ENCODE results near the gene VPS54.
A peak's percentile ranks its signal among the peaks of the same experiment; 100 is the strongest.

The VPS54 gene

DNA sequence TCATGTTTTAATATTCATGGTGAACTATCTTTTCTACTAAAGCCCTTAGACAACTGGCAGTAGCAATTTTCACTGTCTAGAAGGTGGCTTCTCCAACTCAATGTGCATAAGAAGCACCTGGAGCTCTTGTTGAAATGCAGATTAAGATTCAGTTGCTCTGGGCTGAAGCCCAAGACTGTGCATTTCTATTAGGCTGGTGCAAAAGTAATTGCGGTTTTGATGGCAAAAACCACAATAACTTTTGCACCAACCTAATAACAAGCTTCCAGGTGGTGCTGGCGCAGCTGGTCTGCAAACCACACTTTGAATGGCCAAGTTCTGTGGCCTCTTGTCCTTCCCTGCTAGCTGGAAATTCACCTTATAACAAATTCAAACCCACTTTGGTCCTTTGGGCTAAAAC is 26.7 kb upstream of the VPS54 start:
- Mint-ChIP-seq H3K36me3 (ENCODE audit: low read depth) (no peaks in the 10 kb centered on the region), H3K27ac (no peak overlapping the region), H3K27me3 (ENCODE audit: low read depth, poor library complexity) (peaks cover 14% of the 10 kb centered on the region), H3K4me3 (no peak overlapping the region), H3K4me1 (peaks cover 6% of the 10 kb centered on the region), H3K9me3 (peaks cover 8% of the 10 kb centered on the region)
- DNase-seq: no peak
- TF ChIP-seq, protein P1, sequence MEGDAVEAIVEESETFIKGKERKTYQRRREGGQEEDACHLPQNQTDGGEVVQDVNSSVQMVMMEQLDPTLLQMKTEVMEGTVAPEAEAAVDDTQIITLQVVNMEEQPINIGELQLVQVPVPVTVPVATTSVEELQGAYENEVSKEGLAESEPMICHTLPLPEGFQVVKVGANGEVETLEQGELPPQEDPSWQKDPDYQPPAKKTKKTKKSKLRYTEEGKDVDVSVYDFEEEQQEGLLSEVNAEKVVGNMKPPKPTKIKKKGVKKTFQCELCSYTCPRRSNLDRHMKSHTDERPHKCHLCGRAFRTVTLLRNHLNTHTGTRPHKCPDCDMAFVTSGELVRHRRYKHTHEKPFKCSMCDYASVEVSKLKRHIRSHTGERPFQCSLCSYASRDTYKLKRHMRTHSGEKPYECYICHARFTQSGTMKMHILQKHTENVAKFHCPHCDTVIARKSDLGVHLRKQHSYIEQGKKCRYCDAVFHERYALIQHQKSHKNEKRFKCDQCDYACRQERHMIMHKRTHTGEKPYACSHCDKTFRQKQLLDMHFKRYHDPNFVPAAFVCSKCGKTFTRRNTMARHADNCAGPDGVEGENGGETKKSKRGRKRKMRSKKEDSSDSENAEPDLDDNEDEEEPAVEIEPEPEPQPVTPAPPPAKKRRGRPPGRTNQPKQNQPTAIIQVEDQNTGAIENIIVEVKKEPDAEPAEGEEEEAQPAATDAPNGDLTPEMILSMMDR (IDR thresholded peaks at IDR 0.05): no peak

DNA sequence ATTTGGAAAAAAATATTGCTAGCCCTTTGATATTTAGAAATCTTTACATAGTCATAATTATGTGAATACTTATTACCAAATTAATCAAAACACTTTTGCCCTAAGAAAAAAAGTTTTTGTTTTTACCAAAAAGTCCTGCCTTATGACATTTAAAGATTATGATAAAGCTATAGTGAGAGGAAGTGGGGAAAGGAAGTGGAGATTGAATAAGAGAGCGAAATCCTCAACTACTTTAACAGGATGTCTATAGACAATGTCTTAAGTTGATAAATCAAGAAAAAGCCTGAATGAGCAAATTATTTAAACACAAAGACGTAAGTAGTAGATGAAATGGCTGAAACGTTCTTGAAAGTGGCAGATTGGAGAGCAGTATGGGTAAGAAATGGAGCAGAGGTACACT is 20.9 kb upstream of the VPS54 start:
- TF ChIP-seq, protein P1 (IDR thresholded peaks at IDR 0.05): no peak
- H3K4me1 Mint-ChIP-seq: peaks cover 13% of the 10 kb centered on the region
- no peak for DNase-seq
- H3K4me3 Mint-ChIP-seq: no peak overlapping the region
- H3K36me3 Mint-ChIP-seq (ENCODE audit: low read depth): no peaks in the 10 kb centered on the region
- H3K27ac Mint-ChIP-seq: no peak overlapping the region
- peaks cover 8% of the 10 kb centered on the region for H3K27me3 Mint-ChIP-seq (ENCODE audit: low read depth, poor library complexity)
- H3K9me3 Mint-ChIP-seq: peaks cover 11% of the 10 kb centered on the region

DNA sequence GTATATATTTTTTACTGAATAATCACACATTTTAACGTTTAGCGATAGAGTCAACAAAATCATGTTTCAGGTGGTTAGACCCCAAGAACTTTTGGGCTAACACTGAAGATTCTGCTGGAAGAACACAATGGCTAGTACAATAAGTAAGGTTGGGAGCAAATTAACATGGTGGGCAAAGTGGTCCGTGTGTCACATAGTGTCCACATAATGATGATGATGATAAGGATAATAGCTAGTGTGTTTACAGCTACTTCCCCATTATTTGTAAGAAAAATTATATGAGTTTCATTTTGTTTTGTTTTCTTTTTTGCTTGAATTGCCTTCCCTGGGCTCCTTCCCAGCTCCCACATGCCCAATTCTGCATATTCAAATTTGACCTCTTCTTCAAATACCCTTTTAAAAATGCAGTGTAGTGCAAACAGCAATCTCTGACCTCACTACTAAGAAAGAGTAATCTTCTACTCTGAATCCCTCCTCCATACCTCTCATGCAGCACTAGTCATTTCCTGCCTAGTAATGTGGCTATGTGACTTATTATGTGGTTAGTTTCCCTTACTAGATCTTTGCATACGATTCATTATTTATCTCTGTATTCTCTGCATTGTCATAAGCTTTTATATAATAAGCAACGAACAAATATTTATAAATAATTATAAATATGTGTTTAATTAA is 16.9 kb upstream of the VPS54 start:
- H3K4me3 Mint-ChIP-seq: no peak overlapping the region
- no peak for DNase-seq
- peaks cover 6% of the 10 kb centered on the region for H3K27me3 Mint-ChIP-seq (ENCODE audit: low read depth, poor library complexity)
- H3K4me1 Mint-ChIP-seq: peaks cover 18% of the 10 kb centered on the region
- TF ChIP-seq, protein P1 (IDR thresholded peaks at IDR 0.05): no peak
- no peaks in the 10 kb centered on the region for H3K36me3 Mint-ChIP-seq (ENCODE audit: low read depth)
- H3K9me3 Mint-ChIP-seq: peaks cover 3% of the 10 kb centered on the region
- H3K27ac Mint-ChIP-seq: no peak overlapping the region

DNA sequence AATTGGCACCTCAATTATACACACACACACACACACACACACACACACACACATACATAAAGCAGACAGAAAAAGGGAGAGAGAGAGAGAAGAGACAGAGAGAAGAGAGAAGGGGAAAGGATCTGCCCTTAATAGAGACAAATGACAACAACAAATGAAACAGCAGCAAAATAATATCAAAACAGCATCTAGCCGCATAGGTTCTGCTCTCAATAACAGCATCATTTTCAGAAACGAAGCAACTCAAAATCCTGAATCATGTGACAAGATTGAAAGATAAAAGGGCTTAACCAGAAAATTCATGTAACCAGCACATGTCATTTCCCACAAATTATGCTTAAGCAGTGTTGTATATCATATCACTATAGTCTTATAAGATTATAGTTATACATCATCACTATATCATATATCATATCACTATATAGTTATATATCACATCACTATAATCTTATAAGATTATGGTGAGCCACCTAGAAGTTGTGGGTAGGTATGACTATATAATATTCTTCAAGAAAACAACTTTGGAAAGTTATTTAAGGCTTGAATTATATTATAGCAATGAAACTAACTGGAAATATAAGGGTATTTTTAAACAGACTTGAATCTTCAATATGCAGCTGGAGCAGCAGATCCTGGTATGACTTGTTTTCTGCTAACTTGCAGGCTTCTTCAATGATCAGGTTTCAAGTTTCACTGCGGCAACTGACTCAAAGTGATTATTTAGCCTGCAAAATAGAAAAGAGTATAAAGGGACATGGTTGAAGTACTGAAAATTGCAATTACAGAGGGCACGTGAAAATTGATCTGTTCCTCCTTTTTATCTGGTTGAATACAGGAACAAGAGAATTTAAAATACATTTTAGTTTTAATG is 16.1 kb upstream of the VPS54 start:
- Mint-ChIP-seq H3K4me1 (peaks cover 18% of the 10 kb centered on the region), H3K36me3 (ENCODE audit: low read depth) (no peaks in the 10 kb centered on the region), H3K27ac (peak overlapping the region; percentile 6), H3K27me3 (ENCODE audit: low read depth, poor library complexity) (no peaks in the 10 kb centered on the region), H3K4me3 (no peak overlapping the region), H3K9me3 (peaks cover 3% of the 10 kb centered on the region)
- TF ChIP-seq, protein P1 (IDR thresholded peaks at IDR 0.05): no peak
- no peak for DNase-seq

DNA sequence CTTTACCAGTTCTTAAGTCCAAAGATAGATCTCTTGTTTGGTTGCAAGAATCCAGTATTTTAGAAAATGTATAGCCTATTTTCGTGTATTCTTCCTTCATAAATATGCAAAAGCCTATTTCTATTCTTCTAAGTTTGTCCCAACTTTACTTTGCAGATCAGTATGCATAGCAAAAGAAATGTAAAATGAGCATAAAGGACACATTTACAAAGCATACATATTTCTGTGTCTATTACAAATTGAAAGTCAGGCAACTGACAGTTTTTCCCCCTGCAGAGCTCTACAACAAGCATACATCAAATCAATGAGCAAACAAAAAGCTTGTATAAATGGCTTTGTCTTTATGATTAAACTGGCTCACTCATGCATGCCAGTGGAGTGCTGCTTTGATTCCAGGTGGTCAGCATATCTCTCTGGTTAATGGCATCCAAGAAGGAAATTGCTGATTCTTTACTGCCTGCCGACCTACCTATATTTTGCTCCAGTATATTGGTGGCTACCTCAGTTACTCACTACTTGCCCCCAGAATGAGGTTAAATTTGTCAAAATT is 10.0 kb upstream of the VPS54 start:
- Mint-ChIP-seq H3K27me3 (ENCODE audit: low read depth, poor library complexity) (peaks cover 3% of the 10 kb centered on the region), H3K27ac (no peak overlapping the region), H3K9me3 (no peaks in the 10 kb centered on the region), H3K36me3 (ENCODE audit: low read depth) (no peaks in the 10 kb centered on the region), H3K4me1 (no peaks in the 10 kb centered on the region), H3K4me3 (no peak overlapping the region)
- TF ChIP-seq, protein P1 (IDR thresholded peaks at IDR 0.05): no peak
- no peak for DNase-seq

All from nephron progenitor cell (in vitro differentiated cells).